Subcutaneous abdominal adipose tissue (tissue), 5 donors: Measurements from ENCODE around the gene PACS1.
"Not testable (repeated sequence)": the region's sequence is repeated elsewhere in the genome, so short reads cannot be mapped to it uniquely, and the experiment has no call there.

ENCODE experiments used
- H3K27ac ChIP-seq: one replicate; pipeline ENCODE4 v1.7.0; 2013; ENCODE audit warnings: low read depth, mild to moderate bottlenecking, inconsistent platforms, low read length, moderate library complexity
- H3K27me3 ChIP-seq, 5 donors: one replicate each; pipeline ENCODE4 v1.7.0; 2013; ENCODE audit warnings: low read length in 5 of 5, inconsistent platforms in 1 of 5; ENCODE audit not compliant: control insufficient read depth in 5 of 5, insufficient read depth in 4 of 5
- H3K36me3 ChIP-seq, 5 donors: one replicate each; pipeline ENCODE4 v1.7.0; 2013; ENCODE audit warnings: low read length in 5 of 5; ENCODE audit not compliant: control insufficient read depth in 5 of 5, insufficient read depth in 5 of 5
- H3K4me1 ChIP-seq, 5 donors: one replicate each; pipeline ENCODE4 v1.7.0; 2013; ENCODE audit warnings: low read length in 5 of 5, mild to moderate bottlenecking in 3 of 5, moderate library complexity in 1 of 5; ENCODE audit not compliant: control insufficient read depth in 5 of 5, insufficient read depth in 5 of 5
- H3K4me3 ChIP-seq, 5 donors: one replicate each; pipeline ENCODE4 v1.7.0; 2013; ENCODE audit warnings: low read length in 5 of 5, low read depth in 1 of 5
- H3K9ac ChIP-seq, 5 donors: one replicate each; pipeline ENCODE4 v1.7.0; 2013; ENCODE audit warnings: low read length in 5 of 5, mild to moderate bottlenecking in 4 of 5, moderate library complexity in 3 of 5
- H3K9me3 ChIP-seq, 5 donors: one replicate each; pipeline ENCODE4 v1.7.0; 2013; ENCODE audit warnings: low read length in 5 of 5; ENCODE audit not compliant: control insufficient read depth in 5 of 5
- donor health status: healthy.
- donor health status: healthy.
- donor health status: healthy.
- donor health status: healthy.
- donor health status: healthy.

The PACS1 gene

GRCh38 chr11:66251809-66252208 is 181.7 kb downstream of the PACS1 start:
- Histone ChIP-seq H3K4me3 (no peak overlapping the region), H3K4me1 (peaks cover under 1 to 30% (median 25%) of the 10 kb centered on the region in 5 donors), H3K9ac (no peak overlapping the region), H3K36me3 (peaks cover 0 to 25% (median 9%) of the 10 kb centered on the region in 5 donors), H3K9me3 (no peaks in the 10 kb centered on the region), H3K27me3 (no peaks in the 10 kb centered on the region), H3K27ac (no peak overlapping the region)

- H3K27ac ChIP-seq, H3K27me3 ChIP-seq, H3K9me3 ChIP-seq: not testable (repeated sequence)
- Histone ChIP-seq H3K4me1 (peaks cover 3 to 41% (median 34%) of the 10 kb centered on the region in 5 donors), H3K36me3 (peaks cover 0 to 20% (median 5%) of the 10 kb centered on the region in 5 donors), H3K4me3 (peak overlapping the region in 2 of 5 donors; percentile 9 to 18), H3K9ac (peak overlapping the region in 1 of 5 donors; percentile 22)
Measured at GRCh38 chr11:66253081-66253480, 183.0 kb downstream of the PACS1 start.

- H3K4me3 ChIP-seq = peak overlapping the region in 4 of 5 donors; percentile 80 to 88 (median 86)
- H3K27ac ChIP-seq = peak overlapping the region; percentile 60
- H3K36me3 ChIP-seq = peaks cover 0 to 31% (median 22%) of the 10 kb centered on the region in 5 donors
- peaks cover 3 to 39% (median 30%) of the 10 kb centered on the region in 5 donors for H3K4me1 ChIP-seq
- H3K9me3 ChIP-seq = no peaks in the 10 kb centered on the region
- H3K9ac ChIP-seq = peak overlapping the region; percentile 48 to 86 (median 83)
- no peaks in the 10 kb centered on the region for H3K27me3 ChIP-seq
Measured at GRCh38 chr11:66258473-66258893, 188.4 kb downstream of the PACS1 start.

GRCh38 chr11:66259225-66259624 is 189.2 kb downstream of the PACS1 start:
- H3K4me3 ChIP-seq = no peak overlapping the region
- H3K9me3 ChIP-seq = no peaks in the 10 kb centered on the region
- H3K9ac ChIP-seq = no peak overlapping the region
- H3K27me3 ChIP-seq = no peaks in the 10 kb centered on the region
- H3K36me3 ChIP-seq = peaks cover 0 to 38% (median 26%) of the 10 kb centered on the region in 5 donors
- no peak overlapping the region for H3K27ac ChIP-seq
- peaks cover 3 to 32% (median 23%) of the 10 kb centered on the region in 5 donors for H3K4me1 ChIP-seq

- Histone ChIP-seq H3K27me3 (no peaks in the 10 kb centered on the region), H3K36me3 (peaks cover 0 to 44% (median 33%) of the 10 kb centered on the region in 5 donors), H3K27ac (no peak overlapping the region), H3K4me3 (no peak overlapping the region), H3K9me3 (no peaks in the 10 kb centered on the region), H3K9ac (no peak overlapping the region), H3K4me1 (peaks cover 3 to 24% (median 18%) of the 10 kb centered on the region in 5 donors)
Measured at GRCh38 chr11:66259956-66260355, 189.9 kb downstream of the PACS1 start.

- H3K9ac ChIP-seq = peak overlapping the region in 1 of 5 donors; percentile 8
Measured at GRCh38 chr11:66261578-66261977, 191.5 kb downstream of the PACS1 start.

GRCh38 chr11:66262191-66262590 is 192.1 kb downstream of the PACS1 start:
- Histone ChIP-seq H3K36me3 (peaks cover 0 to 51% (median 37%) of the 10 kb centered on the region in 5 donors), H3K4me3 (no peak overlapping the region), H3K9me3 (no peaks in the 10 kb centered on the region), H3K27me3 (no peaks in the 10 kb centered on the region), H3K4me1 (peaks cover 0 to 26% (median 19%) of the 10 kb centered on the region in 5 donors), H3K9ac (peak overlapping the region in 1 of 5 donors; percentile 8), H3K27ac (no peak overlapping the region)

More at GRCh38 chr11:66261578-66261977, 191.5 kb downstream of the PACS1 start:
- Histone ChIP-seq H3K27ac (no peak overlapping the region), H3K4me1 (peaks cover 3 to 26% (median 18%) of the 10 kb centered on the region in 5 donors), H3K9me3 (no peaks in the 10 kb centered on the region), H3K27me3 (no peaks in the 10 kb centered on the region), H3K36me3 (peaks cover 0 to 51% (median 36%) of the 10 kb centered on the region in 5 donors), H3K4me3 (no peak overlapping the region)

GRCh38 chr11:66262696-66263095 is 192.6 kb downstream of the PACS1 start:
- no peak overlapping the region for H3K27ac ChIP-seq
- no peaks in the 10 kb centered on the region for H3K27me3 ChIP-seq
- H3K4me1 ChIP-seq = peaks cover 0 to 27% (median 19%) of the 10 kb centered on the region in 5 donors
- H3K9me3 ChIP-seq = no peaks in the 10 kb centered on the region
- peaks cover 0 to 51% (median 37%) of the 10 kb centered on the region in 5 donors for H3K36me3 ChIP-seq
- H3K4me3 ChIP-seq = no peak overlapping the region
- no peak overlapping the region for H3K9ac ChIP-seq

GRCh38 chr11:66263231-66263630 is 193.2 kb downstream of the PACS1 start:
- H3K9ac ChIP-seq = no peak overlapping the region
- no peak overlapping the region for H3K27ac ChIP-seq
- no peaks in the 10 kb centered on the region for H3K9me3 ChIP-seq
- H3K4me1 ChIP-seq = peaks cover 0 to 26% (median 21%) of the 10 kb centered on the region in 5 donors
- H3K4me3 ChIP-seq = no peak overlapping the region
- H3K27me3 ChIP-seq = no peaks in the 10 kb centered on the region
- peaks cover 0 to 51% (median 37%) of the 10 kb centered on the region in 5 donors for H3K36me3 ChIP-seq

- H3K4me3 ChIP-seq = no peak overlapping the region
- H3K9ac ChIP-seq = no peak overlapping the region
- H3K36me3 ChIP-seq = peaks cover 0 to 51% (median 37%) of the 10 kb centered on the region in 5 donors
- no peak overlapping the region for H3K27ac ChIP-seq
- no peaks in the 10 kb centered on the region for H3K9me3 ChIP-seq
- H3K27me3 ChIP-seq = no peaks in the 10 kb centered on the region
- H3K4me1 ChIP-seq = peaks cover 0 to 21% (median 15%) of the 10 kb centered on the region in 5 donors
Measured at GRCh38 chr11:66263785-66264184, 193.7 kb downstream of the PACS1 start.
